GM12864 (cell line): ENCODE data around the gene UGT2B7.

Experiments used
- DNase-seq: peaks from one replicate; pipeline ENCODE4 v3.0.0-alpha.2; 2011; ENCODE audit warnings: low read depth
- H3K4me3 ChIP-seq: 2 replicates; pipeline ENCODE4 v1.5.1; 2011; ENCODE audit warnings: mild to moderate bottlenecking, low read depth, low read length, control low read depth
- TF ChIP-seq, protein P1 (sequence below): IDR thresholded peaks from 2 replicates; pipeline ENCODE4 v1.5.1; 2011; ENCODE audit warnings: low read depth, mild to moderate bottlenecking, moderate library complexity, low read length, control low read depth, inconsistent platforms; ENCODE audit errors: missing control alignments

The UGT2B7 gene

DNA sequence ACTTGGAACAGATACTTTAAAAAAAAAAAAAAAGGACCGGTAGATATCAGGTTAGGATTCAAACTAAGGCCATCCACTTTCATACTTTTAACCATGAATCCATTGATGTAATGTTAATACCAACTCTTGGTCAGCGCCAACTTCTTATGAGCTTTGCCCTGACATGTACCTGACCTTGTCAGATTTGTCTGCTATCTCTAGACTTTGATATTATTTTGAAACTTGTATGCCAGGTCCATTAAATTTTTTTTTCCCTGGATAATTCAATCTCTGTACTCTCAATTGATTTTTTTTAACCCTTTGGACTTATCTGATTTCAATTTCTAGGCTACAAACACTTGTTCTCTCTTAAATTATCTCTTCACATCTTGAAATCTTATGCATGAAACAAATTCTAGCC is 27.2 kb upstream of the UGT2B7 start:
- H3K4me3 ChIP-seq = no peak overlapping the region
- DNase-seq = no peak
- TF ChIP-seq, protein P1, sequence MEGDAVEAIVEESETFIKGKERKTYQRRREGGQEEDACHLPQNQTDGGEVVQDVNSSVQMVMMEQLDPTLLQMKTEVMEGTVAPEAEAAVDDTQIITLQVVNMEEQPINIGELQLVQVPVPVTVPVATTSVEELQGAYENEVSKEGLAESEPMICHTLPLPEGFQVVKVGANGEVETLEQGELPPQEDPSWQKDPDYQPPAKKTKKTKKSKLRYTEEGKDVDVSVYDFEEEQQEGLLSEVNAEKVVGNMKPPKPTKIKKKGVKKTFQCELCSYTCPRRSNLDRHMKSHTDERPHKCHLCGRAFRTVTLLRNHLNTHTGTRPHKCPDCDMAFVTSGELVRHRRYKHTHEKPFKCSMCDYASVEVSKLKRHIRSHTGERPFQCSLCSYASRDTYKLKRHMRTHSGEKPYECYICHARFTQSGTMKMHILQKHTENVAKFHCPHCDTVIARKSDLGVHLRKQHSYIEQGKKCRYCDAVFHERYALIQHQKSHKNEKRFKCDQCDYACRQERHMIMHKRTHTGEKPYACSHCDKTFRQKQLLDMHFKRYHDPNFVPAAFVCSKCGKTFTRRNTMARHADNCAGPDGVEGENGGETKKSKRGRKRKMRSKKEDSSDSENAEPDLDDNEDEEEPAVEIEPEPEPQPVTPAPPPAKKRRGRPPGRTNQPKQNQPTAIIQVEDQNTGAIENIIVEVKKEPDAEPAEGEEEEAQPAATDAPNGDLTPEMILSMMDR = no peak

DNA sequence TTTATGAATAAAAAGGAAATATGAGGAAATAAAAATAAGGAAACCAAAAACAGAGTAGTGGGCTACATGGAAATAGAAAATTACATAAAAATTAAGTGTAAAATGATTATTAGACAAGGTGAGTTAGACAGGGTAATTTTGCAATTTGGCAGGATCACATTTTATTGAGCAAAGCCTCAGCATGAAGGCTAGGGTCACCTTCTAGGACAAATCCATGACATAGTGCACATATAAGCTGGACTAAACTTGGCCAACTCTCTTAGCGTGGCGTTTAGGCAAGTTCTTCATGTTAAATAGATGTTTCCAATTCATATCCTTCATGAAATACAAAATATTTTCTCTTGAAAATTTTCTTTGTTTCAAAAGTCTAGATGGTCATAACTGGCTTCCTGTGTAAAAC is 25.7 kb upstream of the UGT2B7 start:
- no peak overlapping the region for H3K4me3 ChIP-seq
- no peak for DNase-seq
- TF ChIP-seq, protein P1 = no peak

DNA sequence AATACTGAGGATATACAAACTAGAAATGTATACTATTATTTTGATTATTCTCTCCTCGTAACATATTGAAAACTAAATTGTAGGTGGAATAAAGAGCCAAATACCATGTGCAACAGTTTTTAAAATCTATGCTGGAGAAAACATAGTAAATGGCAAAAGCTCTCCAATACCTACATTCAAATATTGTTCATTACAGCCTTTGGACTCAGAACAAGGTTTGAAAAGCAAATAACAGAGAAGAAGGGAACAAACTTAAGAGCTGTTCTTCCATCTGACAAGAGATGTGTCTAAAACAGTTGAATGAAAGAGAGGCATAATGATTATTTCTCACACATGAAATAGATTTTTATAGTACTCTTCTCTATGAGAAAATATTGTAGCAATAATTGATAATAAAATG is 25.0 kb upstream of the UGT2B7 start:
- DNase-seq = no peak
- TF ChIP-seq, protein P1 = no peak

DNA sequence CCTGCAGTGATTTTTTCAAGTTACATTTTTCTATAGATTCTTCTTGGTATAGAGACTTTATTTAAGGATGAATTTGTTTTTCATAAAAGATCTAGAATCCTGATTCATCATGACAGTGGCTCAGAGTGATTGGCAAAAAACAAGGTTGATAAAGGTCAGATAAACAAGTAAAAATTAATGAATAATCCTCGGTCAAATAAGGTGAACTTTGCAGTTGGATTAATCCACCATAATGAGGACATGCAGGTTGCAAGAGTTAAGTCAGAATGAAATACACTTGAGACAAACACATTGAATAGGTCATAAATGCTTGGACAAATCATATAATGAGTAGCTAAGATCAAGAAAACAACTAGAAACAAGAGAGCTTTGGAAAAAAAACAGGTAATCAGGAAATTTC is 22.9 kb upstream of the UGT2B7 start:
- no peak for DNase-seq
- H3K4me3 ChIP-seq = no peak overlapping the region
- TF ChIP-seq, protein P1 = no peak

More for the DNA sequence above, 25.0 kb upstream of the UGT2B7 start:
- no peak overlapping the region for H3K4me3 ChIP-seq

DNA sequence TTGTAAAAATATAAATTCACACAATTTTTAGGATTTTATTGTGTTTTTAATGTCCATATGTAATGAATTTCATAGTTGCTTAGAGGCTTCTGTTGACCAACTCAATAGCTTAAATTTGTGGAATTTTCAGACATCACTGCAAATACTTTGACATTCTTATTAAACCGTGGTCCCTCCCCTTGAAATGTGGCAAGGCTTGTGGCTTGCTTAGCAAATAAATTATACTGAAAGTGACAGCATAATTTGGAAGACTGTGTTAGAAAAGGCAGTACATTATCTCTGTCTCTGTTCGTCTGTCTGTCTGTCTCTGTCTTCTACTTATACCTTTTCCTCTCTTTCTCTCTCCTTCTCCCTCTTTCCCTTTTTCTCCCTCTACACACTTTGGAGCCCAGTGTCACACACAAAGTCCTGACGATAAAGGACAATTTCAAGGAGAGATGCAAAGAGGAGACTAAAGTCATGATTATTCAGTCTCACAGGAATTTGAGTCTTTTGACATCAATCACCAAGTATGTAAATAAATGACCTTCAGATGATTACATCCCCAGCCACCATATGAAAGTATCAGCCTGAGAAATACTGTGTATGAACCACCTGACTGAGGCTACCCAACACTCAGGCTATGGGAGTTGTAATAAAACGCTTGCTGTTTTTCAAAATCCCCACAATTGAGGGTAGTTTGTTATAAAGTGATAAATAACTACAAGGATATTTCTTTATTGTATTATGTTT is 21.0 kb upstream of the UGT2B7 start:
- H3K4me3 ChIP-seq = no peak overlapping the region
- TF ChIP-seq, protein P1 = no peak
- no peak for DNase-seq

DNA sequence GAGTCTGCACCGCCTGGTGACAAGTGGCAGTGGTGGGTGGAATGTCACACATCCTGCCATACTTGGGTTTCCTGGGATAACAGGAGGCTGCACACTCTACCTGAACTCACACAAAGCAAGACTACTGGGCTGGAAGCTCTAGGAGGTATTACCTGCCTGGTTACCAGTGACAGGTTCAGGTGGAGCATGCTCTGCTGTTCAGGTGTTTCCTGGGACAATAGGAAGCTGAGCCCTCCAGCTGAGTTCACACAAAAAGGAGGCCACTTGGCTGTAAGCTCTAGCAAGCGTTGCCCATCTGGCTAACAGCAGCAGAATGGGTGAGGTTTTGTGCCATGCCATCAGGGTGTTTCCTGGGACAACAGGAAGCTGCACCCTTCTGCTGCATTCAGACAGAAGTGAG is 17.4 kb upstream of the UGT2B7 start:
- no peak for DNase-seq
- TF ChIP-seq, protein P1 = no peak
- H3K4me3 ChIP-seq = no peak overlapping the region

DNA sequence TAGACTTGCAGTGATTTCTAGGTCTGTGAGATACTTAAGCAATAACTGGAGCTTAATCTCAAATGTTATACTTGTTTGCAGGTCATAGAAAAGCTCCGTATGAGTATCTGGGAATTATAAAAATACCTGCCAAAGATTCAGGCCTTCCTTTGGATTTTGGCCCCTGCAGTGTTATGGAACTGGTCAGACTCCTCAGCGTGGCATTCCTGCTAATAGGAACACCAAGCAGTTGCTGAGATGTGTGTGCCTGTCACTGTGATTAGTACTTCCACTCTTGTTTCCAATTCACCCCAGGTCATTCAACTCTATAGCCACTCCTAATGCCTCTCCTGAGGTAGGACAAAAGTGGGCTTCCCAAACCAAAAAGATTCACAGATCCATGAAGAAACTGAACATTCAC is 7.8 kb upstream of the UGT2B7 start:
- TF ChIP-seq, protein P1 = no peak
- DNase-seq = no peak
- H3K4me3 ChIP-seq = no peak overlapping the region
